AG09309 (cell line): Measurements from ENCODE around the gene C4orf51.

Experiments
- DNase-seq: peaks from one replicate; pipeline ENCODE4 v3.0.0-alpha.2; 2010; ENCODE audit warnings: low read depth
- H3K4me3 ChIP-seq: 2 replicates; pipeline ENCODE4 v1.5.1; 2011; ENCODE audit warnings: mild to moderate bottlenecking, low read depth, low read length, moderate library complexity; ENCODE audit not compliant: control insufficient read depth
- CTCF ChIP-seq: IDR thresholded peaks from 2 replicates; pipeline ENCODE4 v1.5.1; 2011; ENCODE audit warnings: mild to moderate bottlenecking, low read depth, low read length, inconsistent platforms; ENCODE audit not compliant: insufficient read depth, control insufficient read depth; ENCODE audit errors: missing control alignments

The C4orf51 gene

GRCh38 chr4:145760176-145760575, 80.2 kb downstream of the C4orf51 start:
- no peak for DNase-seq
- no peak for TF ChIP-seq CTCF
- no peak overlapping the region for H3K4me3 ChIP-seq

GRCh38 chr4:145760961-145761929, 81.3 kb downstream of the C4orf51 start:
- no peak overlapping the region for H3K4me3 ChIP-seq
- DNase-seq = no peak
- TF ChIP-seq CTCF = no peak

- TF ChIP-seq CTCF = no peak
- DNase-seq = no peak
- H3K4me3 ChIP-seq = no peak overlapping the region
Observed at GRCh38 chr4:145762719-145763118, 82.8 kb downstream of the C4orf51 start.

- no peak overlapping the region for H3K4me3 ChIP-seq
- no peak for TF ChIP-seq CTCF
- DNase-seq = no peak
Observed at GRCh38 chr4:145763399-145763798, 83.5 kb downstream of the C4orf51 start.

GRCh38 chr4:145766273-145766672, 86.3 kb downstream of the C4orf51 start:
- no peak overlapping the region for H3K4me3 ChIP-seq
- no peak for DNase-seq
- no peak for TF ChIP-seq CTCF

GRCh38 chr4:145769450-145770037, 89.6 kb downstream of the C4orf51 start:
- H3K4me3 ChIP-seq = no peak overlapping the region
- DNase-seq = no peak
- no peak for TF ChIP-seq CTCF
